ENCODE measurements around the gene HSF2BP.
A peak's percentile ranks its signal among the peaks of the same experiment; 100 is the strongest.
"Not testable (repeated sequence)": the region's sequence is repeated elsewhere in the genome, so short reads cannot be mapped to it uniquely, and the experiment has no call there.

Gene HSF2BP

GRCh38 chr21:43596616-43597015 lies 62.7 kb downstream of the HSF2BP start:
- DNase-seq = no peak

- DNase-seq = peak; percentile 26 to 47
Observed at GRCh38 chr21:43595769-43596168, 63.5 kb downstream of the HSF2BP start.

- no peak for DNase-seq
Observed at GRCh38 chr21:43593078-43593477, 66.2 kb downstream of the HSF2BP start.

- DNase-seq = peak; percentile 78 to 88
Observed at GRCh38 chr21:43591571-43591970, 67.7 kb downstream of the HSF2BP start.

GRCh38 chr21:43590194-43590593 lies 69.1 kb downstream of the HSF2BP start:
- no peak for DNase-seq

GRCh38 chr21:43588957-43589356 lies 70.3 kb downstream of the HSF2BP start:
- DNase-seq = peak in 1 of 2 donors; percentile 70

GRCh38 chr21:43585924-43586413 lies 73.3 kb downstream of the HSF2BP start:
- DNase-seq = no peak

- DNase-seq = no peak
Observed at GRCh38 chr21:43585514-43585913, 73.8 kb downstream of the HSF2BP start.

GRCh38 chr21:43581453-43581852 lies 77.8 kb downstream of the HSF2BP start:
- no peak for DNase-seq

- no peak for DNase-seq
Observed at GRCh38 chr21:43578677-43579303, 80.5 kb downstream of the HSF2BP start.

- DNase-seq = peak; percentile 64 to 73
Observed at GRCh38 chr21:43575473-43575844, 83.8 kb downstream of the HSF2BP start.

- DNase-seq = peak; percentile 76 to 81
Observed at GRCh38 chr21:43574741-43575472, 84.4 kb downstream of the HSF2BP start.

- DNase-seq = no peak
Observed at GRCh38 chr21:43573921-43574320, 85.4 kb downstream of the HSF2BP start.

GRCh38 chr21:43572446-43572845 lies 86.8 kb downstream of the HSF2BP start:
- no peak for DNase-seq

- DNase-seq = no peak
Observed at GRCh38 chr21:43571976-43572375, 87.3 kb downstream of the HSF2BP start.

GRCh38 chr21:43570195-43570594 lies 89.1 kb downstream of the HSF2BP start:
- DNase-seq = not testable (repeated sequence)

GRCh38 chr21:43562451-43562850 lies 96.8 kb downstream of the HSF2BP start:
- DNase-seq = not testable (repeated sequence)

GRCh38 chr21:43540561-43540960 lies 118.7 kb downstream of the HSF2BP start:
- DNase-seq = not testable (repeated sequence)

GRCh38 chr21:43522495-43523131 lies 136.7 kb downstream of the HSF2BP start:
- DNase-seq = not testable (repeated sequence)

GRCh38 chr21:43517701-43518100 lies 141.6 kb downstream of the HSF2BP start:
- DNase-seq = not testable (repeated sequence)

GRCh38 chr21:43516860-43517627 lies 142.2 kb downstream of the HSF2BP start:
- not testable (repeated sequence) for DNase-seq

- DNase-seq = not testable (repeated sequence)
Observed at GRCh38 chr21:43516295-43516847, 142.9 kb downstream of the HSF2BP start.

Data from inflammatory macrophage (primary cell).